ENCODE measurements around the gene NHLRC4. TPM values are rescaled to one million over a fixed set of nuclear protein-coding genes. Genes with fewer than 3 reads are reported as not detected.

Gene NHLRC4
- polyA plus RNA-seq, 2 of the 4 experiments (the other 2 are of a cell fraction), result 0.03 to 0.09 TPM

- CTCF ChIA-PET, result interaction anchor here (1.2 kb wide), 2 partner anchors 12 kb away, joined by 3 read pairs; no protein-coding TSS in a partner anchor
- peaks cover 29% of the 10 kb centered on the region for H3K4me1 ChIP-seq
- no peaks in the 10 kb centered on the region for H3K9me3 ChIP-seq
- DNase-seq (ENCODE audit: low read depth in 1 of 2, low spot score in 1 of 2), result peak; percentile 61 to 90
- no peak for FAIRE-seq
- peak within 1 kb of the TSS; percentile 95 to 97 for H3K27ac ChIP-seq
- peak; percentile 72 to 82 for ATAC-seq
- POLR2A ChIA-PET, result interaction anchor here (0.7 to 1.3 kb wide), 3 partner anchors 8 to 102 kb away, joined by 3 to 4 read pairs (median 3); partner anchors contain the start of gene RAB11FIP3
- WGBS (ENCODE audit: missing lambda C conversion rate), result 0% methylated on average over 33 of the region's 129 CpGs
- H3K4me3 ChIP-seq, result peak within 1 kb of the TSS; percentile 96
- H3K4me2 ChIP-seq, result peak within 1 kb of the TSS; percentile 89
- TF ChIP-seq EHMT2 (IDR thresholded peaks at IDR 0.05; ENCODE audit: low read depth) (no peak), FOSB (CRISPR knock-in tag; IDR thresholded peaks at IDR 0.05) (no peak), HOXB5 (CRISPR knock-in tag; IDR thresholded peaks at IDR 0.05) (peak; percentile 53; the same call in 1 of the 2 replicates), KDM1A (IDR thresholded peaks at IDR 0.05; ENCODE audit: low read depth) (no peak), TFCP2L1 (CRISPR knock-in tag; IDR thresholded peaks at IDR 0.05) (0 out of 2 replicates have a peak, but pooled peaks have one; percentile 27), CHD4 (IDR thresholded peaks at IDR 0.05; ENCODE audit: borderline replicate concordance) (no peak), E2F6 (IDR thresholded peaks at IDR 0.05; ENCODE audit: borderline replicate concordance, low read depth) (peak; percentile 71; the same call in 1 of the 2 replicates), MAZ (IDR thresholded peaks at IDR 0.05; ENCODE audit: borderline replicate concordance, low read depth, low read length) (no peak), BHLHE40 (IDR thresholded peaks at IDR 0.05; ENCODE audit: low read depth, low read length) (no peak), CEBPB (IDR thresholded peaks at IDR 0.05) (no peak), RFX5 (IDR thresholded peaks at IDR 0.05) (no peak), BCL3 (IDR thresholded peaks at IDR 0.05) (peak; percentile 54; the same call in 1 of the 3 replicates), ELK1 (IDR thresholded peaks at IDR 0.05; ENCODE audit: low read depth, low read length) (no peak), ESRRA (IDR thresholded peaks at IDR 0.05; ENCODE audit: borderline replicate concordance, low read length) (no peak), SMC3 (IDR thresholded peaks at IDR 0.05) (no peak), TP53 (CRISPR knock-in tag; IDR thresholded peaks at IDR 0.05) (no peak), CBX2 (IDR thresholded peaks at IDR 0.05; ENCODE audit: borderline replicate concordance, low read depth) (no peak), SREBF2 (IDR thresholded peaks at IDR 0.05) (no peak), MYC (IDR thresholded peaks at IDR 0.05; ENCODE audit: borderline replicate concordance, low read length) (peak; percentile 29; the same call in 1 of the 2 replicates), EP300 (IDR thresholded peaks at IDR 0.05) (no peak), RAD21 (conservative IDR thresholded peaks at IDR 0.05 in 1 of 2, IDR thresholded peaks at IDR 0.05 in 1 of 2) (no peak), CHD2 (IDR thresholded peaks at IDR 0.05; ENCODE audit: low read length, partially characterized antibody) (no peak), HEYL (CRISPR knock-in tag; IDR thresholded peaks at IDR 0.05) (no peak), HES2 (IDR thresholded peaks at IDR 0.05) (no peak), RCOR1 (IDR thresholded peaks at IDR 0.05; ENCODE audit: low read depth, low read length) (no peak), ZFP36 (IDR thresholded peaks at IDR 0.05; ENCODE audit: borderline replicate concordance, partially characterized antibody) (no peak), KDM5A (IDR thresholded peaks at IDR 0.05) (no peak), FOSL2 (IDR thresholded peaks at IDR 0.05) (no peak), FOSL2 (CRISPR knock-in tag; IDR thresholded peaks at IDR 0.05) (no peak; the same call in 1 of the 2 replicates), POLR2A (IDR thresholded peaks at IDR 0.05; ENCODE audit: low read length) (peak; percentile 83), ZSCAN20 (CRISPR knock-in tag; IDR thresholded peaks at IDR 0.05) (no peak), POLR2AphosphoS2 (conservative IDR thresholded peaks at IDR 0.05; ENCODE audit: low read length) (no peak), REST (IDR thresholded peaks at IDR 0.05) (0 out of 2 replicates have a peak, but pooled peaks have one; percentile 39), NR3C1 (IDR thresholded peaks at IDR 0.05) (no peak), CBX8 (IDR thresholded peaks at IDR 0.05) (no peak), JUNB (IDR thresholded peaks at IDR 0.05) (no peak)
These were observed 39.5 kb upstream of the NHLRC4 start, which contains the start of gene CAPN15 for GRCh38 chr16:527015-527903. TSS of gene CAPN15 (plus strand) at chr16:527712. CDS start at chr16:546839, 19,127 bp downstream.
